Gastroesophageal sphincter (tissue), 4 donors: ENCODE measurements around the gene FTCD. TPM values are rescaled to one million over a fixed set of nuclear protein-coding genes. Genes with fewer than 3 reads are reported as not detected.
A peak's percentile ranks its signal among the peaks of the same experiment; 100 is the strongest.

Experiments
- ATAC-seq: fragments of 150-250 bp; one replicate; pipeline ENCODE4 v1.9.1; 2016; ENCODE audit warnings: mild to moderate bottlenecking, moderate library complexity
- H3K27ac ChIP-seq, 4 donors: fragments of 200-600 bp; sonication (generic) in 3 of 4; 1 replicate in 3 of 4; 2 replicates in 1 of 4; pipeline ENCODE4 v1.5.1; 2016 to 2019
- H3K27me3 ChIP-seq: fragments of 200-600 bp; sonication (generic); one replicate; pipeline ENCODE4 v1.5.1; 2019
- H3K36me3 ChIP-seq, 2 donors: fragments of 200-600 bp; sonication (generic); one replicate each; pipeline ENCODE4 v1.5.1; 2019; ENCODE audit warnings: control low read depth in 1 of 2
- H3K4me1 ChIP-seq, 3 donors: fragments of 200-600 bp; sonication (generic); 1 replicate in 2 of 3; 2 replicates in 1 of 3; pipeline ENCODE4 v1.5.1; 2016 to 2019; ENCODE audit warnings: control low read depth in 2 of 3
- H3K4me3 ChIP-seq, 2 donors: fragments of 200-600 bp; sonication (generic); one replicate each; pipeline ENCODE4 v1.5.1; 2019; ENCODE audit warnings: mild to moderate bottlenecking in 1 of 2, moderate library complexity in 1 of 2
- H3K9me3 ChIP-seq, 3 donors: fragments of 200-600 bp; sonication (generic); one replicate each; pipeline ENCODE4 v1.5.1; 2017 to 2019; ENCODE audit warnings: control low read depth in 2 of 3
- CTCF ChIP-seq, 4 experiments: fragments of 200-600 bp in 2 of 4; fragments of 450-650 bp in 2 of 4; sonication (generic) in 1 of 4; IDR thresholded peaks; one replicate each; pipeline ENCODE4 v1.5.1; 2017 to 2019; ENCODE audit warnings: antibody characterized with exemption in 4 of 4, mild to moderate bottlenecking in 2 of 4, moderate library complexity in 2 of 4
- EP300 ChIP-seq: sonication (generic); formaldehyde crosslinking; IDR thresholded peaks from one replicate; pipeline ENCODE4 v1.6.1; 2017; ENCODE audit warnings: antibody characterized with exemption, mild to moderate bottlenecking
- POLR2A ChIP-seq, 2 donors: fragments of 450-650 bp; IDR thresholded peaks; one replicate each; pipeline ENCODE4 v1.6.1; 2017; ENCODE audit warnings: antibody characterized with exemption in 2 of 2, mild to moderate bottlenecking in 2 of 2, moderate library complexity in 1 of 2
- POLR2AphosphoS5 ChIP-seq: sonication (generic); formaldehyde crosslinking; IDR thresholded peaks from one replicate; pipeline ENCODE4 v1.6.1; 2017; ENCODE audit warnings: antibody characterized with exemption
- WGBS, 2 donors: methylation state at CpG; one replicate each; pipeline ENCODE4 v1.1.5; 2018; ENCODE audit warnings: low coverage in 1 of 2; 5-methylcytosine and 5-hydroxymethylcytosine counted together
- total RNA-seq, 4 donors: library from RNA; depleted of rRNA; stranded (reverse); fragments of >200 nt; gene quantifications; one replicate each; pipeline ENCODE4 v1.1.0, GENCODE V29; 2016

The FTCD gene
- total RNA-seq, 4 donors from 2014 or later = 0.31 to 1.5 TPM; not detected in 2

DNA sequence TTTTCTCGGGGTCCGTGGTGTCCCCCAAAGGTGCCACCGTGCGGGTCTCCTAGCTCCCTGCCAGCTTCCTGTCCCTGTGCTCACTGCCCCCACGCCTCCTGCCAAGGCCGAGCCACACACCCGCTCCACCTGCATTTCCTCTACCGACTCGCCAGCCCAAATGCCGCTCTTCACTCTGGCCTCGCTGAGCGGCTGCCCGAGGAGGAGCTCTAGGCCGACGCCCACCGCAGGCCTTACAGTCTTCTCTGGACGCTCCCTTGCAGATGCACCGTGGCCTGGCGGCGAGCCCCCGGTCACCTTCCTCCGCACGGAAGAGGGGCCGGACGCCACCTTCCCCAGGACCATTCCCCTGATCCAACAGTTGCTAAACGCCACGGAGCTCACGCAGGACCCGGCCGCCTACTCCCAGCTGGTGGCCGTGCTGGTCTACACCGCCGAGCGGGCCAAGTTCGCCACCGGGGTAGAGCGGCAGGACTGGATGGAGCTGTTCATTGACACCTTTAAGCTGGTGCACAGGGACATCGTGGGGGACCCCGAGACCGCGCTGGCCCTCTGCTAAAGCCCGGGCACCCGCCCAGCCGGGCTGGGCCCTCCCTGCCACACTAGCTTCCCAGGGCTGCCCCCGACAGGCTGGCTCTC lies 26.3 kb downstream of the FTCD start:
- 40 to 86% methylated on average over 1 to 15 of the region's 45 CpGs for WGBS, 2 donors
- TF ChIP-seq EP300 = no peak
- TF ChIP-seq CTCF (IDR thresholded peaks at IDR 0.05) = no peak
- no peak for TF ChIP-seq POLR2A (IDR thresholded peaks at IDR 0.05)
- TF ChIP-seq POLR2AphosphoS5 = no peak
- ATAC-seq = no peak
- H3K9me3 ChIP-seq = no peaks in the 10 kb centered on the region
- peaks cover 0 to 21% (median 0%) of the 10 kb centered on the region in 3 donors for H3K4me1 ChIP-seq
- H3K36me3 ChIP-seq = peaks cover 0 to 68% of the 10 kb centered on the region in 2 donors
- peak overlapping the region in 3 of 4 donors; percentile 48 to 69 (median 61) for H3K27ac ChIP-seq
- H3K4me3 ChIP-seq = no peak overlapping the region
- H3K27me3 ChIP-seq = no peaks in the 10 kb centered on the region

- Histone ChIP-seq H3K27me3 (no peaks in the 10 kb centered on the region), H3K4me1 (peaks cover 0 to 21% (median 0%) of the 10 kb centered on the region in 3 donors), H3K4me3 (no peak overlapping the region), H3K36me3 (peaks cover 0 to 75% of the 10 kb centered on the region in 2 donors), H3K9me3 (no peaks in the 10 kb centered on the region), H3K27ac (peak overlapping the region in 3 of 4 donors; percentile 48 to 69 (median 51))
- no peak for ATAC-seq
- WGBS, 2 donors = 44 to 90% methylated on average over 3 to 7 of the region's 23 CpGs
- TF ChIP-seq CTCF (IDR thresholded peaks at IDR 0.05) = no peak
- TF ChIP-seq POLR2AphosphoS5 = no peak
- no peak for TF ChIP-seq POLR2A (IDR thresholded peaks at IDR 0.05)
- TF ChIP-seq EP300 = no peak
Observed at GRCh38 chr21:46128106-46128932, 27.1 kb downstream of the FTCD start.

- Histone ChIP-seq H3K4me1 (peaks cover 0 to 21% (median 0%) of the 10 kb centered on the region in 3 donors), H3K4me3 (no peak overlapping the region), H3K27me3 (no peaks in the 10 kb centered on the region), H3K27ac (peak overlapping the region in 3 of 4 donors; percentile 48 to 69 (median 51)), H3K9me3 (no peaks in the 10 kb centered on the region), H3K36me3 (peaks cover 0 to 79% of the 10 kb centered on the region in 2 donors)
- ATAC-seq = no peak
- 70 to 77% methylated on average over 3 to 8 of the region's 40 CpGs for WGBS, 2 donors
- no peak for TF ChIP-seq CTCF (IDR thresholded peaks at IDR 0.05)
- TF ChIP-seq POLR2AphosphoS5 = no peak
- no peak for TF ChIP-seq EP300
- TF ChIP-seq POLR2A (IDR thresholded peaks at IDR 0.05) = no peak
Observed at GRCh38 chr21:46127239-46128105, 27.9 kb downstream of the FTCD start.

DNA sequence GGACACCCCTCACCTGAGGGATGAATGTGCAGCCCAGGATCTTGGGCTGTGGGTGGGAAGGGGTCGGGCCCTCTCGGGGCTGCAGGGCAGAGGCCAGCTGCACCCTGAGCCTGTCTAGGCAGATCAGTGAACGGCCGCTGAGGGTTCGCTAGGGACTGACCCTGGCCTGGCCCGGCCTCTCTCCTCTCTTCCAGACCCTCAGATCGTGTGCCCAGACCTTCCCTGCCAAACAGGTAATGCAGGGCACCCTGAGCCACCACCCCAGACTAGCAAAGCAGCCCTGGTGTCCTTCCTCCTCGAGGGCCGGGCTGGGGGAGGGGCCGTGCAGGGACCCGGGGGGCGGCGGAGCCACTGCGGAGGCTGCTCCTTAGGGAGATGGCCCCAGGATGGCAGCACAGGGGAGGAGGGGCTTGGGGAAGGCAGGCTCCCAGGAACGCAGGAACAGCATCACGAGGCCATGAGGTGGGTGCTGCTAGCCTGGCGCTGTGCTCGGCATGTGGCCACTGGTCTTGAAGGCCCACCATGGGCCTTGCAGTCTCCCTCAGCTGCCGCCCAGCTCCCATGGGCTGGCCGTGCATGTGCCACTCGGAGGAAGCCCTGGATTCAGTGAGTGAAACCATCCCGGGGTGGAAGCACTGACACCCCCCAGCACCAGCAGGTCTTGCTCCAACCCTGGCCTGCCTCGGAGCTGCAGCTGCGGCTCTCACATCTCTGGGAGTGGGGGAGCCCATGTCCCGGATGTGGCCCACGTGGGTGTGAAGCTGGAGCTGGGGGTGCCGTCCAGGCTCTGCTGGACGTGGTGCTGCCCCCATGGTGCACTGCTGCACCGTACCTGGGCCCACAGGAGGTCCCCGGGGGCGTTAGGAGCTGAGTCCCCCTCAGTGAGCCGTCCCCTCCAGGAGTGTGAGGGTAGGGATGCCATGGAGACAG lies 28.8 kb downstream of the FTCD start:
- Histone ChIP-seq H3K4me3 (no peak overlapping the region), H3K36me3 (peaks cover 0 to 80% of the 10 kb centered on the region in 2 donors), H3K4me1 (peaks cover 0 to 21% (median 0%) of the 10 kb centered on the region in 3 donors), H3K9me3 (no peaks in the 10 kb centered on the region), H3K27ac (peak overlapping the region in 3 of 4 donors; percentile 17 to 69 (median 43)), H3K27me3 (no peaks in the 10 kb centered on the region)
- 87% methylated on average over 3 of the region's 32 CpGs; no CpG with 5 or more reads in 1 of the 2 donors for WGBS, 2 donors
- TF ChIP-seq POLR2A (IDR thresholded peaks at IDR 0.05) (no peak), EP300 (no peak), POLR2AphosphoS5 (no peak), CTCF (IDR thresholded peaks at IDR 0.05) (no peak)
- no peak for ATAC-seq
